ENCODE measurements around the gene SPTBN5. TPM values are rescaled to one million over a fixed set of nuclear protein-coding genes. Genes with fewer than 3 reads are reported as not detected.

Gene SPTBN5
- total RNA-seq, 2 experiments from 2014 or later, result 0.16 to 0.21 TPM

- POLR2A ChIA-PET, result no interaction called here
- H3K36me3 Mint-ChIP-seq (ENCODE audit: low read depth), result no peaks in the 10 kb centered on the region
- CTCF ChIA-PET, result interaction anchor here (1.3 kb wide), 1 partner anchor 47 kb away, joined by 3 read pairs; no protein-coding TSS in a partner anchor
- H3K27ac Mint-ChIP-seq, result peak overlapping the region; percentile 59
- no peaks in the 10 kb centered on the region for H3K9me3 Mint-ChIP-seq (ENCODE audit: insufficient read depth)
- no peak overlapping the region for H3K4me3 Mint-ChIP-seq
- H3K4me1 Mint-ChIP-seq (ENCODE audit: low read depth), result peaks cover 54% of the 10 kb centered on the region
- no peak for DNase-seq
- no peak for ATAC-seq
- no peaks in the 10 kb centered on the region for H3K27me3 Mint-ChIP-seq (ENCODE audit: low read depth)
These were observed 3.7 kb downstream of the SPTBN5 start for GRCh38 chr15:41890050-41890690.

GRCh38 chr15:41888662-41889253, 5.1 kb downstream of the SPTBN5 start:
- Mint-ChIP-seq H3K27me3 (ENCODE audit: low read depth) (peaks cover 2% of the 10 kb centered on the region), H3K9me3 (ENCODE audit: insufficient read depth) (no peaks in the 10 kb centered on the region), H3K4me3 (no peak overlapping the region), H3K27ac (peak overlapping the region; percentile 71), H3K4me1 (ENCODE audit: low read depth) (peaks cover 40% of the 10 kb centered on the region), H3K36me3 (ENCODE audit: low read depth) (no peaks in the 10 kb centered on the region)
- no peak for DNase-seq
- ChIA-PET POLR2A (no interaction called here), CTCF (interaction anchor here (1.3 kb wide), 1 partner anchor 15 kb away, joined by 4 read pairs; no protein-coding TSS in a partner anchor)
- peak; percentile 28 for ATAC-seq

- ATAC-seq, result no peak
- Mint-ChIP-seq H3K27ac (no peak overlapping the region), H3K4me3 (no peak overlapping the region), H3K4me1 (ENCODE audit: low read depth) (peaks cover 32% of the 10 kb centered on the region), H3K9me3 (ENCODE audit: insufficient read depth) (no peaks in the 10 kb centered on the region), H3K27me3 (ENCODE audit: low read depth) (peaks cover 2% of the 10 kb centered on the region), H3K36me3 (ENCODE audit: low read depth) (no peaks in the 10 kb centered on the region)
- POLR2A ChIA-PET, result interaction anchor here (0.7 kb wide), 1 partner anchor 395 kb away, joined by 3 read pairs; no protein-coding TSS in a partner anchor
- CTCF ChIA-PET, result interaction anchor here (1.3 kb wide), 1 partner anchor 16 kb away, joined by 4 read pairs; no protein-coding TSS in a partner anchor
- no peak for DNase-seq
These were observed 6.0 kb downstream of the SPTBN5 start for GRCh38 chr15:41887893-41888292.

- Mint-ChIP-seq H3K9me3 (ENCODE audit: insufficient read depth) (no peaks in the 10 kb centered on the region), H3K36me3 (ENCODE audit: low read depth) (no peaks in the 10 kb centered on the region), H3K27ac (no peak overlapping the region), H3K4me3 (no peak overlapping the region), H3K27me3 (ENCODE audit: low read depth) (peaks cover 5% of the 10 kb centered on the region), H3K4me1 (ENCODE audit: low read depth) (peaks cover 28% of the 10 kb centered on the region)
- ATAC-seq (no peak), DNase-seq (no peak)
- CTCF ChIA-PET, result interaction anchor here (0.8 kb wide), 1 partner anchor 17 kb away, joined by 3 read pairs; no protein-coding TSS in a partner anchor
- POLR2A ChIA-PET, result no interaction called here
These were observed 6.7 kb downstream of the SPTBN5 start for GRCh38 chr15:41887161-41887560.

- Mint-ChIP-seq H3K4me1 (ENCODE audit: low read depth) (peaks cover 28% of the 10 kb centered on the region), H3K27ac (no peak overlapping the region), H3K4me3 (no peak overlapping the region), H3K9me3 (ENCODE audit: insufficient read depth) (no peaks in the 10 kb centered on the region), H3K36me3 (ENCODE audit: low read depth) (no peaks in the 10 kb centered on the region), H3K27me3 (ENCODE audit: low read depth) (peaks cover 5% of the 10 kb centered on the region)
- CTCF ChIA-PET, result interaction anchor here (0.8 to 1.3 kb wide), 2 partner anchors 18 to 112 kb away, joined by 3 read pairs; partner anchors contain the start of gene MAPKBP1
- DNase-seq (no peak), ATAC-seq (no peak)
- POLR2A ChIA-PET, result no interaction called here
These were observed 7.1 kb downstream of the SPTBN5 start for GRCh38 chr15:41886741-41887140.

- H3K36me3 Mint-ChIP-seq (ENCODE audit: low read depth), result no peaks in the 10 kb centered on the region
- no peak overlapping the region for H3K27ac Mint-ChIP-seq
- peaks cover 11% of the 10 kb centered on the region for H3K27me3 Mint-ChIP-seq (ENCODE audit: low read depth)
- DNase-seq (no peak), ATAC-seq (no peak)
- ChIA-PET CTCF (interaction anchor here (1.3 kb wide), 1 partner anchor 112 kb away, joined by 3 read pairs; the partner anchor contains the start of gene MAPKBP1), POLR2A (no interaction called here)
- H3K4me1 Mint-ChIP-seq (ENCODE audit: low read depth), result peaks cover 34% of the 10 kb centered on the region
- no peak overlapping the region for H3K4me3 Mint-ChIP-seq
- H3K9me3 Mint-ChIP-seq (ENCODE audit: insufficient read depth), result no peaks in the 10 kb centered on the region
These were observed 8.0 kb downstream of the SPTBN5 start for GRCh38 chr15:41885841-41886240.

GRCh38 chr15:41885321-41885720, 8.5 kb downstream of the SPTBN5 start:
- H3K4me1 Mint-ChIP-seq (ENCODE audit: low read depth), result peaks cover 34% of the 10 kb centered on the region
- POLR2A ChIA-PET, result no interaction called here
- no peaks in the 10 kb centered on the region for H3K36me3 Mint-ChIP-seq (ENCODE audit: low read depth)
- H3K9me3 Mint-ChIP-seq (ENCODE audit: insufficient read depth), result no peaks in the 10 kb centered on the region
- DNase-seq (no peak), ATAC-seq (no peak)
- H3K27me3 Mint-ChIP-seq (ENCODE audit: low read depth), result peaks cover 14% of the 10 kb centered on the region
- peak overlapping the region; percentile 64 for H3K27ac Mint-ChIP-seq
- H3K4me3 Mint-ChIP-seq, result no peak overlapping the region
- CTCF ChIA-PET, result no interaction called here

- POLR2A ChIA-PET, result no interaction called here
- no peak for ATAC-seq
- Mint-ChIP-seq H3K4me3 (no peak overlapping the region), H3K27ac (no peak overlapping the region), H3K36me3 (ENCODE audit: low read depth) (no peaks in the 10 kb centered on the region), H3K9me3 (ENCODE audit: insufficient read depth) (no peaks in the 10 kb centered on the region), H3K4me1 (ENCODE audit: low read depth) (peaks cover 34% of the 10 kb centered on the region), H3K27me3 (ENCODE audit: low read depth) (peaks cover 14% of the 10 kb centered on the region)
- no peak for DNase-seq
- CTCF ChIA-PET, result interaction anchor here (0.8 kb wide), 1 partner anchor 20 kb away, joined by 3 read pairs; no protein-coding TSS in a partner anchor
These were observed 9.4 kb downstream of the SPTBN5 start for GRCh38 chr15:41884458-41884857.

- ChIA-PET CTCF (interaction anchor here (0.9 kb wide), 1 partner anchor 19 kb away, joined by 3 read pairs; no protein-coding TSS in a partner anchor), POLR2A (no interaction called here)
- Mint-ChIP-seq H3K4me3 (no peak overlapping the region), H3K9me3 (ENCODE audit: insufficient read depth) (no peaks in the 10 kb centered on the region), H3K27ac (no peak overlapping the region), H3K4me1 (ENCODE audit: low read depth) (peaks cover 24% of the 10 kb centered on the region), H3K27me3 (ENCODE audit: low read depth) (peaks cover 14% of the 10 kb centered on the region), H3K36me3 (ENCODE audit: low read depth) (no peaks in the 10 kb centered on the region)
- DNase-seq (no peak), ATAC-seq (no peak)
These were observed 10.4 kb downstream of the SPTBN5 start for GRCh38 chr15:41883484-41883825.

- ChIA-PET POLR2A (no interaction called here), CTCF (interaction anchor here (0.9 kb wide), 1 partner anchor 18 kb away, joined by 3 read pairs; no protein-coding TSS in a partner anchor)
- H3K36me3 Mint-ChIP-seq (ENCODE audit: low read depth), result no peaks in the 10 kb centered on the region
- H3K4me1 Mint-ChIP-seq (ENCODE audit: low read depth), result peaks cover 18% of the 10 kb centered on the region
- H3K9me3 Mint-ChIP-seq (ENCODE audit: insufficient read depth), result no peaks in the 10 kb centered on the region
- ATAC-seq (no peak), DNase-seq (no peak)
- H3K4me3 Mint-ChIP-seq, result no peak overlapping the region
- no peak overlapping the region for H3K27ac Mint-ChIP-seq
- peaks cover 14% of the 10 kb centered on the region for H3K27me3 Mint-ChIP-seq (ENCODE audit: low read depth)
These were observed 11.0 kb downstream of the SPTBN5 start for GRCh38 chr15:41882689-41883483.

- POLR2A ChIA-PET, result no interaction called here
- DNase-seq (no peak), ATAC-seq (peak; percentile 24)
- CTCF ChIA-PET, result interaction anchor here (0.9 to 1.7 kb wide), 3 partner anchors 12 to 51 kb away, joined by 3 to 5 read pairs (median 5); no protein-coding TSS in a partner anchor
- H3K9me3 Mint-ChIP-seq (ENCODE audit: insufficient read depth), result no peaks in the 10 kb centered on the region
- no peaks in the 10 kb centered on the region for H3K36me3 Mint-ChIP-seq (ENCODE audit: low read depth)
- H3K4me3 Mint-ChIP-seq, result no peak overlapping the region
- H3K27me3 Mint-ChIP-seq (ENCODE audit: low read depth), result peaks cover 14% of the 10 kb centered on the region
- H3K4me1 Mint-ChIP-seq (ENCODE audit: low read depth), result peaks cover 12% of the 10 kb centered on the region
- no peak overlapping the region for H3K27ac Mint-ChIP-seq
These were observed 11.7 kb downstream of the SPTBN5 start for GRCh38 chr15:41881920-41882688.

All from activated CD8-positive, alpha-beta T cell treated with anti-CD3 and anti-CD28 coated beads, Interleukin-2, amount 10 ng/mL, durations not matched to agents 7 days and 5 days (primary cell).